ENCODE results near the gene UBAP1L. TPM values are rescaled to one million over a fixed set of nuclear protein-coding genes. Genes with fewer than 3 reads are reported as not detected.

UBAP1L gene
- total RNA-seq = 1 to 10 TPM; 2.7 to 3.8 TPM
- 10 to 100 TPM in 3 of 6 donors, 1 to 10 TPM in 3; 7.6 to 12.4 (median 10.2) TPM for polyA plus RNA-seq (ENCODE audit: insufficient read length in 6 of 6)
- long read RNA-seq, donor 1, full-length matches to known transcripts = 2 of 2 reads
- long read RNA-seq, donor 1, partial matches to known transcripts = 0 of 2 reads
- long read RNA-seq, donor 1, other reads (novel, unspliced or antisense) = 0 of 2 reads
- long read RNA-seq, donor 2, full-length matches to known transcripts = 3 of 3 reads
- long read RNA-seq, donor 2, partial matches to known transcripts = 0 of 3 reads
- long read RNA-seq, donor 2, other reads (novel, unspliced or antisense) = 0 of 3 reads
- long read RNA-seq, donor 3 = 0 reads
- long read RNA-seq, donor 4 = 0 reads
- long read RNA-seq, donor 5, full-length matches to known transcripts = 1 of 1 reads
- long read RNA-seq, donor 5, partial matches to known transcripts = 0 of 1 reads
- long read RNA-seq, donor 5, other reads (novel, unspliced or antisense) = 0 of 1 reads
- long read RNA-seq, donor 6, full-length matches to known transcripts = 2 of 2 reads
- long read RNA-seq, donor 6, partial matches to known transcripts = 0 of 2 reads
- long read RNA-seq, donor 6, other reads (novel, unspliced or antisense) = 0 of 2 reads
- long read RNA-seq, donor 7 = 0 reads
- long read RNA-seq, donor 8 = 0 reads
- long read RNA-seq, donor 9 = 0 reads
- long read RNA-seq, donor 10 = 0 reads
- long read RNA-seq, donor 11 = 0 reads
- long read RNA-seq, donor 12, full-length matches to known transcripts = 1 of 1 reads
- long read RNA-seq, donor 12, partial matches to known transcripts = 0 of 1 reads
- long read RNA-seq, donor 12, other reads (novel, unspliced or antisense) = 0 of 1 reads

DNA sequence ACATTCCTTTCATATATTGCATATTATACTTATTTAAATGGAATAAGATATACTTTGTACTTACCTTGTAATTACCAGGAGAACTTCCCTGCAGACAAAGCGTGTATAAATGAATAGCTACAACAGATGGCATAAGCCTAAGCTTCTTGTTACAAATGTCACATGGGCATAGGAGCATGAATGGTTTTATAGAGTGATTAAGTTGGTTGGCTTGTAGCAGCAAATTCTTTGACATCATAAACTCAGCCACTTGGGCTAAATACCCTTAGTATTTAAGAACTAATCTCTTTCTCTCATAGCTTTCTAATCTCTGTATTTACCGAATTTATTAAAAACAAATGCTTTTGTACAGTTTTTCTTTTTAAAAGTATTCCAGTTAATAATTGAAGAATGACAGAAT is at the start of gene UBAP1L:
Gene UBAP1L (minus strand): TSS at position 115 of the 400 bp plus-strand sequence. CDS start 8,985 bp downstream, outside the sequence.
- no peaks in the 10 kb centered on the region for H3K27me3 ChIP-seq
- H3K4me1 ChIP-seq = no peaks in the 10 kb centered on the region
- H3K9me3 ChIP-seq = no peaks in the 10 kb centered on the region
- peaks cover 0 to 86% of the 10 kb centered on the region in 2 donors for H3K36me3 ChIP-seq
- DNase-seq = no peak
- TF ChIP-seq, protein P1, sequence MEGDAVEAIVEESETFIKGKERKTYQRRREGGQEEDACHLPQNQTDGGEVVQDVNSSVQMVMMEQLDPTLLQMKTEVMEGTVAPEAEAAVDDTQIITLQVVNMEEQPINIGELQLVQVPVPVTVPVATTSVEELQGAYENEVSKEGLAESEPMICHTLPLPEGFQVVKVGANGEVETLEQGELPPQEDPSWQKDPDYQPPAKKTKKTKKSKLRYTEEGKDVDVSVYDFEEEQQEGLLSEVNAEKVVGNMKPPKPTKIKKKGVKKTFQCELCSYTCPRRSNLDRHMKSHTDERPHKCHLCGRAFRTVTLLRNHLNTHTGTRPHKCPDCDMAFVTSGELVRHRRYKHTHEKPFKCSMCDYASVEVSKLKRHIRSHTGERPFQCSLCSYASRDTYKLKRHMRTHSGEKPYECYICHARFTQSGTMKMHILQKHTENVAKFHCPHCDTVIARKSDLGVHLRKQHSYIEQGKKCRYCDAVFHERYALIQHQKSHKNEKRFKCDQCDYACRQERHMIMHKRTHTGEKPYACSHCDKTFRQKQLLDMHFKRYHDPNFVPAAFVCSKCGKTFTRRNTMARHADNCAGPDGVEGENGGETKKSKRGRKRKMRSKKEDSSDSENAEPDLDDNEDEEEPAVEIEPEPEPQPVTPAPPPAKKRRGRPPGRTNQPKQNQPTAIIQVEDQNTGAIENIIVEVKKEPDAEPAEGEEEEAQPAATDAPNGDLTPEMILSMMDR (IDR thresholded peaks at IDR 0.05) = no peak
- H3K4me3 ChIP-seq = no peak within 1 kb of the TSS
- intact Hi-C loops (cut with DNase I) = no loop called here
- ATAC-seq = no peak
- H3K27ac ChIP-seq = no peak within 1 kb of the TSS

DNA sequence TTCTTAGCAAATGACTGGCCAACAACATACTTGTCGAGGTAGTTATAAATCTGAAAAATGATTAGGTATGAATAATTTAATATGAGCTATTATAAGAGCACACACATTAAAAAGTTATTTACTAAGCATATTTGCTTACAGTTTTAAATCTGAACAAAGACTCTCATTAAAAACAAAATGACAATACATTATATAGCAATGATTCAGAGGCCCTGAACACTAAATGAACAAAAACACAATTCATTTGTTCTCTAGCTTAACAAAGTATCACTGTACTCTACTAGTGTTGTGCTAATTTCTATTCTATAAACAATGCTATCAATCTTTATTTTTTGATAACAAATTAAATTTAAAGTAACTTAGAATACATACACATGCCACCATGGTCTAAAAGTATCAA is 49.1 kb upstream of the UBAP1L start:
- peaks cover 0 to 78% of the 10 kb centered on the region in 2 donors for H3K36me3 ChIP-seq
- H3K9me3 ChIP-seq = no peaks in the 10 kb centered on the region
- H3K27me3 ChIP-seq = no peaks in the 10 kb centered on the region
- TF ChIP-seq, protein P1 (IDR thresholded peaks at IDR 0.05) = no peak
- ATAC-seq (no peak), DNase-seq (no peak)
- H3K4me1 ChIP-seq = no peaks in the 10 kb centered on the region
- intact Hi-C loops (cut with DNase I) = no loop called here
- H3K27ac ChIP-seq = no peak overlapping the region
- no peak overlapping the region for H3K4me3 ChIP-seq

DNA sequence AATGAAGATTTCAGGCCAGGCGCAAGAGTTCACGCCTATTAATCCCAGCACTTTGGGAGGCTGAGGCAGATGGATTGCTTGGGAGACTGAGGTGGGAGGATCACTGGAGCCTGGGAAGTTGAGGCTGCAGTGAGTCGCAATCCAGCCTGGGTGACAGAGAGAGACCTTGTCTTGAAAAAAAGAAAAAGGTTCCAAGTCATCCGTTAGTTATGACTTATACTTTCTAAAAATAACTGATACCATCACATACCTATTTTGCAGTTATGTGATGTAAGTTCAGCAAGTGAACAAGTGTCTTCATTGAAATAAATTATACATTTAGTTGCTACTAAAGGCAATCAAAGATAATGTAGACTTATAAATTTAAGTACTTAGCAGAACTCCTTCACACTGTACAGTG is 48.0 kb upstream of the UBAP1L start:
- Histone ChIP-seq H3K27me3 (no peaks in the 10 kb centered on the region), H3K4me3 (no peak overlapping the region), H3K4me1 (no peaks in the 10 kb centered on the region), H3K27ac (no peak overlapping the region), H3K36me3 (peaks cover 0 to 82% of the 10 kb centered on the region in 2 donors), H3K9me3 (no peaks in the 10 kb centered on the region)
- intact Hi-C loops (cut with DNase I) = no loop called here
- DNase-seq (no peak), ATAC-seq (no peak)
- TF ChIP-seq, protein P1 (IDR thresholded peaks at IDR 0.05) = no peak

DNA sequence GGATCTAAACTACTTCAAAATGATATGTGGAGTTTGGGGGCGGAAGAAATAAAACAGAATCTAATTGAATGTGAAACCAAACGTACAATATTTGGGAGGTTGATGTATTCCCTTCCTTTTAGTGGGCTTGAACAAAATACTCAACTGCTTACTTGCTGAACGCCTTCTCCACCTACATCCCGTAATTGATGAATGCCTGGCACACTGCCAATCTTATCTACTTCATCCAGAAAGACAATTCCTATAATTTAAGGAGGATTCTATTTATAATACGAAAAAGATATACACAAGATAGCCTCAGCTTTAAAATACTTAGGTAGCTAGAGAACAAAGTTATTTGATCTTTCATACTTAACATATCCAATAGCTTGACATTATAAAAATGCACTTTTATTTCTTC is 41.7 kb upstream of the UBAP1L start:
- intact Hi-C loops (cut with DNase I) = no loop called here
- H3K9me3 ChIP-seq = no peaks in the 10 kb centered on the region
- no peak overlapping the region for H3K4me3 ChIP-seq
- peaks cover 3 to 98% of the 10 kb centered on the region in 2 donors for H3K36me3 ChIP-seq
- TF ChIP-seq, protein P1 (IDR thresholded peaks at IDR 0.05) = no peak
- H3K27ac ChIP-seq = no peak overlapping the region
- DNase-seq (no peak), ATAC-seq (no peak)
- no peaks in the 10 kb centered on the region for H3K27me3 ChIP-seq
- no peaks in the 10 kb centered on the region for H3K4me1 ChIP-seq

DNA sequence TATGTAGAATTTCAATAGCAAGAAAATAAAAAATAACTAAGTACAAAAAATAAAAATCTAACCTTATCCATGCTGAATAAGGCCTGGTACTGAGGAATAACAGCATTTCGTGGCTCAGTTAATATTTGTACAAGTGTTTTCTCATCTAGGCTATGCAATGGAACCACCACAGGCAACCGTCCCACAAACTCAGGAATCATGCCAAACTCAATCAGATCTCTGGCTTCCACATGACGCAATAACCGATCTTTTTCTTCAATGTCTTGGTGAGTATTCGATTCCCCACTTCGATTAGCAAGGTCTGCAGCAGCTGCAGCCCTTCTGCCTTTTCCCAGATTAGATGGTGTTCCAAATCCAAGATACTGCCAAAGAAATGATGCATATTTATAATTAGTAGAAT is 39.7 kb upstream of the UBAP1L start:
- H3K4me3 ChIP-seq = no peak overlapping the region
- no peaks in the 10 kb centered on the region for H3K9me3 ChIP-seq
- H3K27ac ChIP-seq = no peak overlapping the region
- intact Hi-C loops (cut with DNase I) = no loop called here
- TF ChIP-seq, protein P1 (IDR thresholded peaks at IDR 0.05) = no peak
- H3K4me1 ChIP-seq = no peaks in the 10 kb centered on the region
- H3K36me3 ChIP-seq = peaks cover 3 to 100% of the 10 kb centered on the region in 2 donors
- ATAC-seq = no peak
- DNase-seq = no peak
- no peaks in the 10 kb centered on the region for H3K27me3 ChIP-seq

Measured in left lung (tissue), 14 donors.